ENCODE results near the gene GPC6. TPM values are rescaled to one million over a fixed set of nuclear protein-coding genes. Genes with fewer than 3 reads are reported as not detected.
"Not testable (repeated sequence)": the region's sequence is repeated elsewhere in the genome, so short reads cannot be mapped to it uniquely, and the experiment has no call there.

The GPC6 gene
- total RNA-seq, 4 donors from 2014 or later, result 6.7 to 67.2 (median 11.1) TPM

DNA sequence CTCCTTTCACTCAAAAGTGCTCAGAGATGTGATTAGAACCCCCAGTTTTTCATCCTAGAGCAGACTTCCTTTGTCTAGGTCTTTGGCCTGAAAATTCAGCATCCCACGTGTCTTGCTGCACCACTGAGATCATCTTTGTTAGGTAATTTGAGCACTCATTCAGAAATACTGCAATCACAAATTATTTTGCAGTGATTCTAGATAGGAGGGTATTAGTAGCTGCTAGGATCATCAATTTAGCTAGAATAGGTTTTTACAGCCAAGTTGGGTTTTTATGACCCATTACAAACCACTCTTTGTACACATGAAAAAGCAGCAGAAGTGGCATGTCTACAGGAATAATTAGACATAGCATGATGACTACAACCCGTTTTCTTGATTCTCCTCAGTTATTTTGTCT is 219.6 kb downstream of the GPC6 start:
- DNase-seq, result no peak
- Histone ChIP-seq H3K27me3 (no peaks in the 10 kb centered on the region), H3K9me3 (no peaks in the 10 kb centered on the region), H3K27ac (no peak overlapping the region), H3K4me3 (no peak overlapping the region), H3K36me3 (no peaks in the 10 kb centered on the region), H3K4me1 (no peaks in the 10 kb centered on the region)
- TF ChIP-seq POLR2A (IDR thresholded peaks at IDR 0.05), result no peak
- TF ChIP-seq, protein P1, sequence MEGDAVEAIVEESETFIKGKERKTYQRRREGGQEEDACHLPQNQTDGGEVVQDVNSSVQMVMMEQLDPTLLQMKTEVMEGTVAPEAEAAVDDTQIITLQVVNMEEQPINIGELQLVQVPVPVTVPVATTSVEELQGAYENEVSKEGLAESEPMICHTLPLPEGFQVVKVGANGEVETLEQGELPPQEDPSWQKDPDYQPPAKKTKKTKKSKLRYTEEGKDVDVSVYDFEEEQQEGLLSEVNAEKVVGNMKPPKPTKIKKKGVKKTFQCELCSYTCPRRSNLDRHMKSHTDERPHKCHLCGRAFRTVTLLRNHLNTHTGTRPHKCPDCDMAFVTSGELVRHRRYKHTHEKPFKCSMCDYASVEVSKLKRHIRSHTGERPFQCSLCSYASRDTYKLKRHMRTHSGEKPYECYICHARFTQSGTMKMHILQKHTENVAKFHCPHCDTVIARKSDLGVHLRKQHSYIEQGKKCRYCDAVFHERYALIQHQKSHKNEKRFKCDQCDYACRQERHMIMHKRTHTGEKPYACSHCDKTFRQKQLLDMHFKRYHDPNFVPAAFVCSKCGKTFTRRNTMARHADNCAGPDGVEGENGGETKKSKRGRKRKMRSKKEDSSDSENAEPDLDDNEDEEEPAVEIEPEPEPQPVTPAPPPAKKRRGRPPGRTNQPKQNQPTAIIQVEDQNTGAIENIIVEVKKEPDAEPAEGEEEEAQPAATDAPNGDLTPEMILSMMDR (IDR thresholded peaks at IDR 0.05), result no peak
- intact Hi-C loops (cut with DNase I; ENCODE audit: low total_unique reads), result no loop called here

DNA sequence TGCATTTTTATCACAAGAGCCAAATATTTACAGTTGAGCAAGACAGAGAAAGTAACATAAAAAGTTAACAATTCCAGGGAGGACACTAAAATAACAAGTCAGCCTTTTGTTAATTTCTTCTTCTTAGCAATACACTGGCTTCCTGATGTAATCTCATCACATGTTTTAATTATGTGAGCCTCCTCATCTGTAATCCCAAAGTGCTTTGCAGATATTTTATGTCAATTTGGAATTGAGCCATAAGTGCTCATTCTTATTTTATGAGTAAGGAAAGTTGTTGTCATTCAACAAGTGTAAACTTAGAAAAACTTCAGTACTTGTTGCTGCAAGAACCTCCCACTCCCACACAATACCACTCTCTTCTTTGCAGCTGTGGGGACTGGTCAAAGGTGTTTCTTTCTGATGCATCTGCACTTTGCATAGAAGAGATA is 223.6 kb downstream of the GPC6 start:
- H3K4me3 ChIP-seq, result no peak overlapping the region
- no peak for DNase-seq
- H3K4me1 ChIP-seq, result no peaks in the 10 kb centered on the region
- H3K36me3 ChIP-seq, result no peaks in the 10 kb centered on the region
- H3K27me3 ChIP-seq, result no peaks in the 10 kb centered on the region
- intact Hi-C loops (cut with DNase I; ENCODE audit: low total_unique reads), result no loop called here
- H3K9me3 ChIP-seq, result no peaks in the 10 kb centered on the region
- no peak overlapping the region for H3K27ac ChIP-seq
- no peak for TF ChIP-seq POLR2A (IDR thresholded peaks at IDR 0.05)
- TF ChIP-seq, protein P1 (IDR thresholded peaks at IDR 0.05), result no peak

DNA sequence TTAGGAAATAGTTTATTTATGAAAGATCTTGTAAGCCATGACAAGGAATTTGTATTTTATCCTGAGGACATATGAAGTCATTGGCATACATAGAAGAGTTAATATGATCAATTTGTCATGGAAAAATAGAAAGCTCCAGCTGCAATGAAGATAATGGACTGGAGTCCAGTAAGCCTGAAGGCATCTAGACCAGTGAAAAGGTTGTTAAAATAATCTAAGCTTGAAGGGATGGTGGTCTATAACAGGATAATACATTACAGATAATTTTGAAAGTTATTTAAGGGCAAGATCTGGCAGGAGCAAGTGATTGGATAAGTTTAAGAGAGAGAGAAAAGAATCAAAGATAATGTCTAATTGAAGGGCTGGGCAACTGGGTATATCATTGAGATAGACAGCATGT is 224.2 kb downstream of the GPC6 start:
- no peaks in the 10 kb centered on the region for H3K36me3 ChIP-seq
- DNase-seq, result no peak
- intact Hi-C loops (cut with DNase I; ENCODE audit: low total_unique reads), result no loop called here

DNA sequence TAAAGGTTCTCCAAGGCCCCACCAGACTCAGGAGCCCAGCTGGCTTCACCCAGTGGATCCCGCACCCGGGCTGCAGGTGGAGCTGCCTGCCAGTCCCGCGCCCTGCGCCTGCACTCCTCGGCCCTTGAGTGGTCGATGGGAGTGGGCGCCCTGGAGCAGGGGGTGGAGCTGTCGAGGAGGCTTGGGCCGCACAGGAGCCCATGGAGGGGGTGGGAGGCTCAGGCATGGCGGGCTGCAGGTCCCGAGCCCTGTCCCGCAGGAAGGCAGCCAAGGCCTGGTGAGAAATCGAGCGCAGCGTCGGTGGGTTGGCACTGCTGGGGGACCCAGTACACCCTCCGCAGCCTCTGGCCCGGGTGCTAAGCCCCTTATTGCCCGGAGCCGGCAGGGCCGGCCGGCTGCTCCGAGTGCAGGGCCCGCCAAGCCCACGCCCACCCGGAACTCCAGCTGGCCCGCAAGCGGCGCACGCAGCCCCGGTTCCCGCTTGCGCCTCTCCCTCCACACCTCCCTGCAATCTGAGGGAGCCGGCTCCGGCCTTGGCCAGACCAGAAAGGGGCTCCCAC is 228.1 kb downstream of the GPC6 start:
- H3K27ac ChIP-seq; H3K9me3 ChIP-seq; H3K4me1 ChIP-seq; H3K27me3 ChIP-seq; H3K36me3 ChIP-seq; DNase-seq; H3K4me3 ChIP-seq; intact Hi-C loops (cut with DNase I; ENCODE audit: low total_unique reads): not testable (repeated sequence)

More for the DNA sequence above, 224.2 kb downstream of the GPC6 start:
- Histone ChIP-seq H3K4me1 (no peaks in the 10 kb centered on the region), H3K4me3 (no peak overlapping the region), H3K9me3 (no peaks in the 10 kb centered on the region), H3K27ac (no peak overlapping the region), H3K27me3 (no peaks in the 10 kb centered on the region)
- TF ChIP-seq POLR2A (IDR thresholded peaks at IDR 0.05), result no peak
- TF ChIP-seq, protein P1 (IDR thresholded peaks at IDR 0.05), result no peak

DNA sequence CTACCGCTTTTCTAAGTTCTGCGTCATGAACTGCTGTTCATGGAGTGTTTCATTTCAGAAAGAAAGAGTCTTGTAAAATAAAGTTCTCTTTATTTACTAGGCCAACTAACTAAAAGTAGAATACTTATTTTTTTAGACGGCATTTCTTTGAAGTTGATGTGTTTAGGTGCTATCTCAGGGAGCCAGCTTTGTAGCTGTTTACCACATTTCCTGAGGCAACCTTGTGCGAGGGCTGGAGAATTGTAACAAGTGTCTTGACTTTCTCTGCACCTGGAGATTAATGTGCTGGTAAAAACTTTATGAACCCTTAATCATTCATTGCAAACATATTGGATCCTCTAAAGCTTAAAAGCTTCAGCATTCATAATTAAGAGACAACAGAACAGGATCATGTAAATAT is 229.3 kb downstream of the GPC6 start:
- no peak for DNase-seq
- Histone ChIP-seq H3K36me3 (no peaks in the 10 kb centered on the region), H3K27me3 (no peaks in the 10 kb centered on the region), H3K9me3 (no peaks in the 10 kb centered on the region), H3K4me1 (no peaks in the 10 kb centered on the region), H3K4me3 (no peak overlapping the region), H3K27ac (no peak overlapping the region)
- intact Hi-C loops (cut with DNase I; ENCODE audit: low total_unique reads), result no loop called here
- TF ChIP-seq, protein P1 (IDR thresholded peaks at IDR 0.05), result no peak
- no peak for TF ChIP-seq POLR2A (IDR thresholded peaks at IDR 0.05)

DNA sequence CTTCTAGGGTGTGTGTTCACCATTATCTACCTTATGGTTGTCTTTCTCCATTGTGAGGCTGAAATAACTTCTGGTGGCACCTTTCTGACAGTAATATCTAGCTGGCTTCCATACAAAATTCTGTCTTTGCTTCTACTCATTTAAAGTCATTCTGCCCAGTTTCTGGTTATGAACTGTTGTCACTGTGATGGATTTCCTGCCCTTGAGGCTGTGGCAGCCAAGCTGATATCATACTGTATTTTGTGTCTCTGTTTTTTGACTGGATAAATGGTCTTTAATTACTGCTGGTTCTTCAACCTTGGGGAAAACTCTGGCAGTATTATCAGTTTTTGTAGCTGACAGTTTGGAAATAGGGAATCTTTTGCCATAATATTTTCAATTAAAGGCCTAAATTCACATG is 233.4 kb downstream of the GPC6 start:
- DNase-seq, result no peak
- Histone ChIP-seq H3K4me3 (no peak overlapping the region), H3K27me3 (no peaks in the 10 kb centered on the region), H3K9me3 (no peaks in the 10 kb centered on the region), H3K4me1 (no peaks in the 10 kb centered on the region), H3K36me3 (no peaks in the 10 kb centered on the region), H3K27ac (no peak overlapping the region)
- intact Hi-C loops (cut with DNase I; ENCODE audit: low total_unique reads), result no loop called here
- TF ChIP-seq, protein P1 (IDR thresholded peaks at IDR 0.05), result no peak
- no peak for TF ChIP-seq POLR2A (IDR thresholded peaks at IDR 0.05)

Measured in uterus (tissue), 4 donors.